ENCODE data around the gene HLA-DRA.
A peak's percentile ranks its signal among the peaks of the same experiment; 100 is the strongest.
"Not testable (repeated sequence)": the region's sequence is repeated elsewhere in the genome, so short reads cannot be mapped to it uniquely, and the experiment has no call there.

The HLA-DRA gene

GRCh38 chr6:32431142-32431541 lies 8.5 kb upstream of the HLA-DRA start:
- DNase-seq (ENCODE audit: low spot score): no peak
- no peak overlapping the region for H3K4me3 ChIP-seq
- no peak overlapping the region for H3K27ac ChIP-seq
- no peak for TF ChIP-seq CTCF (IDR thresholded peaks at IDR 0.05)

- no peak for TF ChIP-seq CTCF (IDR thresholded peaks at IDR 0.05)
- Histone ChIP-seq H3K27ac (no peak overlapping the region), H3K4me3 (no peak overlapping the region)
- DNase-seq (ENCODE audit: low spot score): no peak
Measured at GRCh38 chr6:32432050-32432450, 7.6 kb upstream of the HLA-DRA start.

GRCh38 chr6:32433950-32434349 lies 5.7 kb upstream of the HLA-DRA start:
- H3K27ac ChIP-seq; H3K4me3 ChIP-seq; DNase-seq (ENCODE audit: low spot score): not testable (repeated sequence)

GRCh38 chr6:32436186-32436585 lies 3.5 kb upstream of the HLA-DRA start:
- Histone ChIP-seq H3K27ac (no peak overlapping the region), H3K4me3 (no peak overlapping the region)
- TF ChIP-seq CTCF (IDR thresholded peaks at IDR 0.05): no peak
- DNase-seq (ENCODE audit: low spot score): no peak

GRCh38 chr6:32436995-32437836 lies 2.5 kb upstream of the HLA-DRA start:
- Histone ChIP-seq H3K4me3 (no peak overlapping the region), H3K27ac (peak overlapping the region; percentile 0 to 40)
- DNase-seq (ENCODE audit: low spot score): no peak
- no peak for TF ChIP-seq CTCF (IDR thresholded peaks at IDR 0.05)

GRCh38 chr6:32439139-32439538 lies 548 bp upstream of the HLA-DRA start:
- no peak for TF ChIP-seq CTCF (IDR thresholded peaks at IDR 0.05)
- Histone ChIP-seq H3K4me3 (no peak overlapping the region), H3K27ac (peak overlapping the region in 1 of 2 donors; percentile 27)
- DNase-seq (ENCODE audit: low spot score): no peak

- TF ChIP-seq CTCF (IDR thresholded peaks at IDR 0.05): no peak
- H3K4me3 ChIP-seq: no peak overlapping the region
- H3K27ac ChIP-seq: no peak overlapping the region
- DNase-seq (ENCODE audit: low spot score): no peak
Measured at GRCh38 chr6:32442243-32442667, 2.6 kb downstream of the HLA-DRA start.
